ENCODE data around the gene ANKS1B.

ANKS1B gene

GRCh38 chr12:98714426-98714825 lies 1270.3 kb downstream of the ANKS1B start:
- no peak for DNase-seq (ENCODE audit: low spot score)
- TF ChIP-seq, protein P1, sequence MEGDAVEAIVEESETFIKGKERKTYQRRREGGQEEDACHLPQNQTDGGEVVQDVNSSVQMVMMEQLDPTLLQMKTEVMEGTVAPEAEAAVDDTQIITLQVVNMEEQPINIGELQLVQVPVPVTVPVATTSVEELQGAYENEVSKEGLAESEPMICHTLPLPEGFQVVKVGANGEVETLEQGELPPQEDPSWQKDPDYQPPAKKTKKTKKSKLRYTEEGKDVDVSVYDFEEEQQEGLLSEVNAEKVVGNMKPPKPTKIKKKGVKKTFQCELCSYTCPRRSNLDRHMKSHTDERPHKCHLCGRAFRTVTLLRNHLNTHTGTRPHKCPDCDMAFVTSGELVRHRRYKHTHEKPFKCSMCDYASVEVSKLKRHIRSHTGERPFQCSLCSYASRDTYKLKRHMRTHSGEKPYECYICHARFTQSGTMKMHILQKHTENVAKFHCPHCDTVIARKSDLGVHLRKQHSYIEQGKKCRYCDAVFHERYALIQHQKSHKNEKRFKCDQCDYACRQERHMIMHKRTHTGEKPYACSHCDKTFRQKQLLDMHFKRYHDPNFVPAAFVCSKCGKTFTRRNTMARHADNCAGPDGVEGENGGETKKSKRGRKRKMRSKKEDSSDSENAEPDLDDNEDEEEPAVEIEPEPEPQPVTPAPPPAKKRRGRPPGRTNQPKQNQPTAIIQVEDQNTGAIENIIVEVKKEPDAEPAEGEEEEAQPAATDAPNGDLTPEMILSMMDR (IDR thresholded peaks at IDR 0.05; ENCODE audit: borderline replicate concordance, control extremely low read depth, extremely low read depth, insufficient read depth, missing control alignments), result no peak
- in situ Hi-C loops (cut with MboI; ENCODE audit: low sequenced_read_pairs, unreplicated experiment), result no loop called here

- TF ChIP-seq, protein P1 (IDR thresholded peaks at IDR 0.05; ENCODE audit: borderline replicate concordance, control extremely low read depth, extremely low read depth, insufficient read depth, missing control alignments), result no peak
- no peak for DNase-seq (ENCODE audit: low spot score)
- in situ Hi-C loops (cut with MboI; ENCODE audit: low sequenced_read_pairs, unreplicated experiment), result no loop called here
Observed at GRCh38 chr12:98709022-98709421, 1275.7 kb downstream of the ANKS1B start.

GRCh38 chr12:98701166-98701565 lies 1283.6 kb downstream of the ANKS1B start:
- no peak for DNase-seq (ENCODE audit: low spot score)
- TF ChIP-seq, protein P1 (IDR thresholded peaks at IDR 0.05; ENCODE audit: borderline replicate concordance, control extremely low read depth, extremely low read depth, insufficient read depth, missing control alignments), result no peak
- in situ Hi-C loops (cut with MboI; ENCODE audit: low sequenced_read_pairs, unreplicated experiment), result no loop called here

DNA sequence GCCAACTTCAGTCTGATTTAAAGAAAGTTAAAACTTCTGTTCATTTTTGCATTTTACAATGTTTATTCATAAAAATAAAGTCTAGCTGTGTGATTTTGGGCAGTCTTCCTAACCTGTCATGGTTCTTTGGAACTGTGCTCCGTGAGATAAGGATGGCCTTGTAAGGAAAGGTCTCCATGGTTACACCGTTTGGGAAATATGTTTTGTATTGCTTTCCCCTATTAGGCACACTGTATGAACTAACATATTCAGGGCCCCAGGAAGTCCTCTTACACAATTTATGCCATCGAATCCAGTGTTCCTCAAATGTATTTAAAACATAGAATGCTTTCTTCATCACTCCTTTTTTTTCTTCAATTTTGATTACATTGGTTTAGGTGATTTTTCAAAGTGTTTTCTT lies 1285.2 kb downstream of the ANKS1B start:
- in situ Hi-C loops (cut with MboI; ENCODE audit: low sequenced_read_pairs, unreplicated experiment), result no loop called here

DNA sequence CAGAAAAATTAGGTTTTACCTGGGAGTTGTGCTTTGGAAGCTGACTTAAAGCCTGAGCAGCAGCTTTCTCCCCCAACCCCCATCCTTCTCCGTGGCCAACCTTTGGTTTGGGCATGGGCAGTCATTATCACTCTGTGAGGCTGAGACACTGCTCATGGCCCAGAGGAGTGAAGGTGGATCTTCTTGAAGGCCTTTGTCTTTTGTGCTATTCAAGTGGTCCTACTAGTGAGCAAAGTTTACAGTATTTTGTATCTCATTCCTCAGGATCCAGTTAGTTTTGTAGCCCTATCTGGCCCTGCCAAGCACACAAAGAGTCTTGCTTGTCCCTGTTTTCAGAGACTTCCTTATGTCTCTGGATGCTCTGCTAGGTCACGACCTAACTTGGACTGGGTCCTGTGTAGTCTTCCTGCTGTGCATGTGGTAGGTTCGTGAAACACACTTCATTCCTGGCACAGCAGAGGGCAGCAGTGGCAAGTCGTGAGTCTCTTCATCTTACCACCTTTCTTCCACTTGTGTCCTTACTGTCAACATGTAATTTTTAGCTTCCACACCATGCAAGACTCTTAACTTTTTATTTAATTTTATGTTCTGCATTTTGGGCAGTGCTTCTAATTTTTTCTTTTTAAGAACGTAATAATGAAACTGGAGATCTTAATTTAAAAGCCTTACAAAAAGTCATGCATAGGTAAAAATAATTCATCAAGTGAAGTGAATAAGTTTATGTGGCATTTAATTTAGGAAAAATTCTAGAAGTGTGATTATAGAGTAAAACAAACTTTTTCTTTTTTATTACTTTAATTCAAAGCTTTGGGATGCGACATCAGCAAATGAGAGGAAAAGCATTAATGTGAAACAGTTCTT lies 1285.9 kb downstream of the ANKS1B start:
- in situ Hi-C loops (cut with MboI; ENCODE audit: low sequenced_read_pairs, unreplicated experiment), result no loop called here
- DNase-seq (ENCODE audit: low spot score), result peak; percentile 48
- TF ChIP-seq, protein P1 (IDR thresholded peaks at IDR 0.05; ENCODE audit: borderline replicate concordance, control extremely low read depth, extremely low read depth, insufficient read depth, missing control alignments), result peak; percentile 11

More for the DNA sequence above, 1285.2 kb downstream of the ANKS1B start:
- no peak for DNase-seq (ENCODE audit: low spot score)
- TF ChIP-seq, protein P1 (IDR thresholded peaks at IDR 0.05; ENCODE audit: borderline replicate concordance, control extremely low read depth, extremely low read depth, insufficient read depth, missing control alignments), result no peak

DNA sequence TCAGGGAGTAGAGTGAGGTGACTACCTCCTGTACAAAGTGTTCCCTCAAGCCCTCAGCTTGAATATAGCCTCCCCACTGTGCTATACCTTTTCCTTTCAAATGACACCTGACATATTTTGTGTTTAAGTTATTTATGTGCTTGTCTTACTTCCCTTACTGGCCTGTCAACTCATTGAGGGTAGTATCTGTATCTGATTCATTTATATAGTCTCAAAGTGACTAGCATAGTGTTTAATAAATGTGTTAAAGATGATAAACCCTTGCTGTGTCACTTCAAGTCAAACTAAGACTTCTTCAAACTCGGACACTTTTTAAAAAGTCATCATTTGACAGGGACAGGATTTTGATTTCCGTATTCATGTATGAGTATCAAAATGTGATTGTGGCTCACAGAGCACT lies 1287.5 kb downstream of the ANKS1B start:
- in situ Hi-C loops (cut with MboI; ENCODE audit: low sequenced_read_pairs, unreplicated experiment), result no loop called here
- no peak for DNase-seq (ENCODE audit: low spot score)
- TF ChIP-seq, protein P1 (IDR thresholded peaks at IDR 0.05; ENCODE audit: borderline replicate concordance, control extremely low read depth, extremely low read depth, insufficient read depth, missing control alignments), result no peak

All from GM13976 (cell line).